ENCODE data around the gene SETD1B. TPM values are rescaled to one million over a fixed set of nuclear protein-coding genes. Genes with fewer than 3 reads are reported as not detected.

Gene SETD1B
- total and polyA plus RNA-seq, 11 donors: 6.2 to 17.0 (median 9.3) TPM

GRCh38 chr12:121857322-121858246 lies 53.8 kb downstream of the SETD1B start:
- ATAC-seq (no peak), DNase-seq (no peak)
- peaks cover 0 to 19% (median 13%) of the 10 kb centered on the region in 12 donors for H3K4me1 ChIP-seq
- H3K27ac ChIP-seq: peak overlapping the region in 2 of 12 donors; percentile 84 to 85
- intact Hi-C loops (cut with DNase I): no loop called here
- no peaks in the 10 kb centered on the region for H3K9me3 ChIP-seq
- TF ChIP-seq CTCF (IDR thresholded peaks at IDR 0.05): no peak
- no peak for TF ChIP-seq POLR2A (IDR thresholded peaks at IDR 0.05)
- H3K27me3 ChIP-seq: no peaks in the 10 kb centered on the region
- H3K36me3 ChIP-seq: no peaks in the 10 kb centered on the region
- WGBS, 4 donors: 80 to 86% (median 84%) methylated on average over 11 of the region's 11 CpGs
- H3K4me3 ChIP-seq: no peak overlapping the region

DNA sequence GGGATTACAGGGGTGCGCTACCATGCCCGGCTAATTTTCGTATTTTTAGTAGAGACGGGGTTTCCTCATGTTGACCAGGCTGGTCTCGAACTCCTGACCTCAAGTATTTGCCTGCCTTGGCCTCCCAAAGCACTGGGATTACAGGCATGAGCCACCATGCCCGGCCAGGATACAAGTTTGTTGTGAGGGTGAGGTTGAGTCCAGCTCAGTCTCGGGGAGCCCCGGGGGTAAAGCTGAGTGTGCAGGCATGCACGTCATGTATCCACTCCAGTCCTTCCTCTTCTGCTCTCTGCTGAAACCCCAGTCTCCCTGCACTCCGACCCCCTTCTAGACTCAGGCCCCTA lies 54.5 kb downstream of the SETD1B start:
- intact Hi-C loops (cut with DNase I): no loop called here
- Histone ChIP-seq H3K9me3 (no peaks in the 10 kb centered on the region), H3K4me3 (no peak overlapping the region), H3K4me1 (peaks cover 0 to 19% (median 13%) of the 10 kb centered on the region in 12 donors), H3K27ac (peak overlapping the region; percentile 52 to 87 (median 79)), H3K36me3 (no peaks in the 10 kb centered on the region), H3K27me3 (no peaks in the 10 kb centered on the region)
- ATAC-seq: no peak
- no peak for TF ChIP-seq CTCF (IDR thresholded peaks at IDR 0.05)
- WGBS, 4 donors: 89 to 93% (median 90%) methylated on average over 10 of the region's 10 CpGs
- no peak for DNase-seq

- peaks cover 0 to 19% (median 13%) of the 10 kb centered on the region in 12 donors for H3K4me1 ChIP-seq
- no peaks in the 10 kb centered on the region for H3K9me3 ChIP-seq
- no peaks in the 10 kb centered on the region for H3K36me3 ChIP-seq
- H3K27ac ChIP-seq: peak within 1 kb of the TSS; percentile 52 to 87 (median 79)
- TF ChIP-seq POLR2A (IDR thresholded peaks at IDR 0.05): no peak
- no peak for TF ChIP-seq CTCF (IDR thresholded peaks at IDR 0.05)
- DNase-seq: peak; percentile 65 to 80 (median 73)
- peak; percentile 91 to 94 (median 92) for ATAC-seq
- no peaks in the 10 kb centered on the region for H3K27me3 ChIP-seq
- peak within 1 kb of the TSS in 1 of 12 donors; percentile 1 for H3K4me3 ChIP-seq
- WGBS, 4 donors: 49 to 62% (median 53%) methylated on average over 13 to 16 of the region's 16 CpGs
- intact Hi-C loops (cut with DNase I): no loop called here
These were observed 55.1 kb downstream of the SETD1B start, which contains the start of gene HPD for GRCh38 chr12:121858662-121859572. Gene HPD, minus strand, starts transcription at chr12:121858859. Its CDS starts 36 bp downstream, at chr12:121858823.

All from heart left ventricle (tissue), 16 donors.